GM12878 (cell line): ENCODE data around the gene XNDC1N.

Experiments
- HDAC6 ChIP-seq: fragments of 200-600 bp; sonication (generic); IDR thresholded peaks from one replicate; pipeline ENCODE4 v1.8.0; 2017; ENCODE audit warnings: antibody characterized with exemption; ENCODE audit not compliant: unreplicated experiment
- NBN ChIP-seq: fragments of 450-650 bp; IDR thresholded peaks from 2 replicates; pipeline ENCODE4 v1.6.1; 2016
- POLR2A ChIP-seq: IDR thresholded peaks from 2 replicates; pipeline ENCODE4 v1.6.1; 2011; ENCODE audit warnings: low read depth, mild to moderate bottlenecking, low read length
- RCOR1 ChIP-seq: conservative IDR thresholded peaks from 2 replicates; pipeline ENCODE4 v1.6.1; 2012; ENCODE audit warnings: low read depth, low read length, improper control_type of control experiment
- TBL1XR1 ChIP-seq: IDR thresholded peaks from 2 replicates; pipeline ENCODE4 v1.6.1; 2012; ENCODE audit warnings: low read depth, low read length, improper control_type of control experiment
- ZNF274 ChIP-seq: IDR thresholded peaks from one replicate; pipeline ENCODE4 v1.8.0; 2011; ENCODE audit not compliant: insufficient read length, insufficient read depth
- TF ChIP-seq, protein P1 (sequence below), 3 experiments: IDR thresholded peaks in 2 of 3; conservative IDR thresholded peaks in 1 of 3; 2 replicates each; pipeline ENCODE4 v1.5.1; 2011; ENCODE audit warnings: low read depth in 3 of 3, low read length in 3 of 3, mild to moderate bottlenecking in 3 of 3, control low read depth in 2 of 3, moderate library complexity in 2 of 3, inconsistent platforms in 1 of 3, mixed read lengths in 1 of 3; ENCODE audit not compliant: control insufficient read depth in 2 of 3, insufficient read depth in 1 of 3; ENCODE audit errors: extremely low read depth in 1 of 3
- TF ChIP-seq, protein P2 (sequence below): IDR thresholded peaks from 2 replicates; pipeline ENCODE4 v1.6.1; 2012; ENCODE audit warnings: low read depth, low read length, improper control_type of control experiment
- TF ChIP-seq, protein P3 (sequence below): IDR thresholded peaks from 2 replicates; pipeline ENCODE4 v1.6.1; 2011; ENCODE audit warnings: low read depth, mild to moderate bottlenecking, low read length, moderate library complexity, borderline replicate concordance; ENCODE audit errors: extremely low read depth

DNA sequence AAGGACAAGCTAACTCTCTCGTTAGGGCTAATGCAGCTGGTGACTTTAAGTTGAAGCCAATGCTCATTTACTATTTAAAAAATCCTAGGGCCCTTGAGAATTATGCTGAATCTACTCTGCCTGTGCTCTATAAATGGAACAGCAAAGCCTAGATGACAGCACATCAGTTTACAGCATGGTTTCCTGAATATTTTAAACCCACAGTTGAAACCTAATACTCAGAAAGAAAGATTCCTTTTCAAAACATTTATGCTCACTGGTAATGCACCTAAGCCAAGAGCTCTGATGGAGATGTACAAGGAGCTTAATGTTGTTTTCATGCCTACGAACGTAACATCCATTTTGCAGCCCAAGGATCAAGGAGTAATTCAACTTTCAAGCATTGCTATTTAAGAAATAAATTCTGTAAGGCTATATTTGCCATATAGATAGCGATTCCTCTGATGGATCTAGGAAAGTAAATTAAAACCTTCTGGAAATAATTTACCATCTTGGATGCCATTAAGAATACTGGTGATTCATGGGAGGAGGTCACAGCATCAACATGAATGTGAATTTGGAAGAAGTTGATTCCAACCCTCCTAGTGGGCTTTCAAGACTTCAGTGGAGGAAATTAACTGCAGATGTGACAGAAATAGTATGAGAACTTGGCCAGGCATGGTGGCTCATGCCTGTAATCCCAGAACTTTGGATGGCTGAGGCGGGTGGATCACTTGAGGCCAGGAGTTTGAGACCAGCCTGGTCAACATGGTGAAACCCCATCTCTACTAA lies 14.5 kb downstream of the XNDC1N start:
- TF ChIP-seq HDAC6: no peak
- TF ChIP-seq, protein P1, sequence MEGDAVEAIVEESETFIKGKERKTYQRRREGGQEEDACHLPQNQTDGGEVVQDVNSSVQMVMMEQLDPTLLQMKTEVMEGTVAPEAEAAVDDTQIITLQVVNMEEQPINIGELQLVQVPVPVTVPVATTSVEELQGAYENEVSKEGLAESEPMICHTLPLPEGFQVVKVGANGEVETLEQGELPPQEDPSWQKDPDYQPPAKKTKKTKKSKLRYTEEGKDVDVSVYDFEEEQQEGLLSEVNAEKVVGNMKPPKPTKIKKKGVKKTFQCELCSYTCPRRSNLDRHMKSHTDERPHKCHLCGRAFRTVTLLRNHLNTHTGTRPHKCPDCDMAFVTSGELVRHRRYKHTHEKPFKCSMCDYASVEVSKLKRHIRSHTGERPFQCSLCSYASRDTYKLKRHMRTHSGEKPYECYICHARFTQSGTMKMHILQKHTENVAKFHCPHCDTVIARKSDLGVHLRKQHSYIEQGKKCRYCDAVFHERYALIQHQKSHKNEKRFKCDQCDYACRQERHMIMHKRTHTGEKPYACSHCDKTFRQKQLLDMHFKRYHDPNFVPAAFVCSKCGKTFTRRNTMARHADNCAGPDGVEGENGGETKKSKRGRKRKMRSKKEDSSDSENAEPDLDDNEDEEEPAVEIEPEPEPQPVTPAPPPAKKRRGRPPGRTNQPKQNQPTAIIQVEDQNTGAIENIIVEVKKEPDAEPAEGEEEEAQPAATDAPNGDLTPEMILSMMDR (IDR thresholded peaks at IDR 0.05 in 2 of 3, conservative IDR thresholded peaks at IDR 0.05 in 1 of 3; ENCODE audit: control insufficient read depth in 2 of 3, extremely low read depth in 1 of 3, insufficient read depth in 1 of 3, low read depth in 3 of 3, low read length in 3 of 3): no peak
- no peak for TF ChIP-seq POLR2A
- TF ChIP-seq, protein P2, sequence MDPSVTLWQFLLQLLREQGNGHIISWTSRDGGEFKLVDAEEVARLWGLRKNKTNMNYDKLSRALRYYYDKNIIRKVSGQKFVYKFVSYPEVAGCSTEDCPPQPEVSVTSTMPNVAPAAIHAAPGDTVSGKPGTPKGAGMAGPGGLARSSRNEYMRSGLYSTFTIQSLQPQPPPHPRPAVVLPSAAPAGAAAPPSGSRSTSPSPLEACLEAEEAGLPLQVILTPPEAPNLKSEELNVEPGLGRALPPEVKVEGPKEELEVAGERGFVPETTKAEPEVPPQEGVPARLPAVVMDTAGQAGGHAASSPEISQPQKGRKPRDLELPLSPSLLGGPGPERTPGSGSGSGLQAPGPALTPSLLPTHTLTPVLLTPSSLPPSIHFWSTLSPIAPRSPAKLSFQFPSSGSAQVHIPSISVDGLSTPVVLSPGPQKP: no peak
- no peak for TF ChIP-seq ZNF274
- no peak for TF ChIP-seq RCOR1
- TF ChIP-seq NBN: no peak
- TF ChIP-seq TBL1XR1: no peak
- TF ChIP-seq, protein P3, sequence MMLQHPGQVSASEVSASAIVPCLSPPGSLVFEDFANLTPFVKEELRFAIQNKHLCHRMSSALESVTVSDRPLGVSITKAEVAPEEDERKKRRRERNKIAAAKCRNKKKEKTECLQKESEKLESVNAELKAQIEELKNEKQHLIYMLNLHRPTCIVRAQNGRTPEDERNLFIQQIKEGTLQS: no peak
